G401 (cell line): ENCODE results near the gene DLEC1. TPM values are rescaled to one million over a fixed set of nuclear protein-coding genes. Genes with fewer than 3 reads are reported as not detected.

Experiments
- DNase-seq: peaks from one replicate; pipeline ENCODE4 v3.0.0-alpha.2; 2015; ENCODE audit warnings: low spot score
- in situ Hi-C: cut with HindIII; loops from 2 replicates; pipeline ENCODE4 v1.10.0; 2016; ENCODE audit warnings: low sequenced_read_pairs, mixed read lengths
- total RNA-seq: library from RNA; depleted of rRNA; stranded (reverse); fragments of >200 nt; shearing (Covaris generic); gene quantifications from 2 replicates; pipeline ENCODE4 v1.2.3, GENCODE V29; 2014

Gene DLEC1
- total RNA-seq, 1 experiment from 2014 or later, result not detected

- no peak for DNase-seq
- in situ Hi-C loops, result no loop called here
Observed at GRCh38 chr3:38001456-38002081, 37.4 kb upstream of the DLEC1 start.

DNA sequence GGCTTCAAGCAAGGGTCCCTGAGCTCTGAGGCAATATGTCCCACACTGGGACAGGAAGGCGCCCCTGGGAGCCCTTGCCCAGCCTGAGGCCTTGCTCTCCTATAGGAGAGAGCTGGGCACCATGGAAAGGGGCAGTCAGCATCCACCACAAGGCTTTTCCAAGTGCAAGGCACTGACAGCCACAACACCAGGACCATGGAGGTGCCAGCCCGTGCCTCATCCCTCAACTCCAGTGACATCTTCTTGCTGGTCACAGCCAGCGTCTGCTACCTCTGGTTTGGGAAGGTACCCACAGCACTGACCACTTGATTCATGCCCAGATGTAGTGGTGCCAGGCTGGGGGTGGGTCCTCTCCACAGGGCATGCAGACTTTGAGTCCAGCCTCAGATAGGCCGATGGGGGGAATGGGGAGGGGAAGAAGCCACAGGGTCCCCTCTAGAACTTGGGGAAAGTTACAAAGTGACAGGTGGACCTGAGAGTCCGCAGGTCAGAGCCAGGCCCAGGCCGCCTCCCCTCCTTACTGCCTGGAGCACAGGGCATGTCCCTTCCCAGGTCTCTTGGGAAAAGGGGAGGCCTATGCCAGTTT is 36.6 kb upstream of the DLEC1 start:
- in situ Hi-C loops, result no loop called here
- DNase-seq, result no peak

GRCh38 chr3:38002940-38003339 is 36.1 kb upstream of the DLEC1 start:
- in situ Hi-C loops, result no loop called here
- DNase-seq, result no peak

DNA sequence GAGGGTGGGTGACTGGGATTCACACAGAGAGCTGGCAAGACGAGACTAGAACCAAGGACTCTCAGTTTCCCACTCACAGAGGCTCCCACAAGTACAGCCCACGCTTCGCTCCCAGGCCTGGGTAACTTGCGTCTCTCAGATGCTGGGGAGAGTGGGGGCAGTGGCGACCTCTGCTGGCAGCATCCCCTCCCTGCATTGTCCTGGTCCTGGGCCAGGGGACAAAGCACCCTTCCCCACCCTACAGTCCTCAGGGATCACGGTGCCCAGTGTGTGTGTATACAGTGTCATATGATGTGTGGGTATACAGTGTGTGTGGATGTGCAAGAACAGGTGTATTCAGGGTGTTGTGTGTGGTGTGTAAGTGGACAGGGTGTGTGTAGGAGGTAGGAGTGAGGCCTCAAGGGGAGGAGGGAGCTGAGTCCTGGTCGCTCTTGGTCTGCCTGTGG is 35.6 kb upstream of the DLEC1 start:
- in situ Hi-C loops, result no loop called here
- peak; percentile 39 for DNase-seq

GRCh38 chr3:38003817-38004414 is 35.1 kb upstream of the DLEC1 start:
- no peak for DNase-seq
- in situ Hi-C loops, result no loop called here

- in situ Hi-C loops, result no loop called here
- peak; percentile 79 for DNase-seq
Observed at GRCh38 chr3:38004415-38005075, 34.5 kb upstream of the DLEC1 start.

GRCh38 chr3:38005076-38006020 is 33.7 kb upstream of the DLEC1 start:
- in situ Hi-C loops, result no loop called here
- DNase-seq, result peak; percentile 58

DNA sequence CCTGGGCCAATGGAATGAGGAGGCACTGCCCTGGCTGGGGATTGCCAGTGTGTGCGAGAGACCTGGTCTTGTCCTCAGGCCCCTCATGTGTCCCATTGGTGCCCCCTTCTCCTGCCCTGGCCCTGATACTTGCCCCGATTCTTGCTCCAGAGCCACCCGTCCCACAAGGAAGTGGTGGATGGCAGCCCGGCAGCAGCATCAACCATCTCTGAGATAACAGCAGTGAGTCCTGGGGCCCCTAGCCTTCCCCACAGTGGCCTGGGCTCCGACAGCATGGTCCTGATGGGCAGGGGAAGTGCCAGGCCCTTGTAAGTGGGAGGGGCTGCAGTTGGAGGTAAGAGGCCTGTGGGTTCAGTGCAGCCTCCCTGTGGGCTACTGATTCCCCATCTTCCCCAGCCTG is 33.0 kb upstream of the DLEC1 start:
- in situ Hi-C loops, result no loop called here
- no peak for DNase-seq

DNA sequence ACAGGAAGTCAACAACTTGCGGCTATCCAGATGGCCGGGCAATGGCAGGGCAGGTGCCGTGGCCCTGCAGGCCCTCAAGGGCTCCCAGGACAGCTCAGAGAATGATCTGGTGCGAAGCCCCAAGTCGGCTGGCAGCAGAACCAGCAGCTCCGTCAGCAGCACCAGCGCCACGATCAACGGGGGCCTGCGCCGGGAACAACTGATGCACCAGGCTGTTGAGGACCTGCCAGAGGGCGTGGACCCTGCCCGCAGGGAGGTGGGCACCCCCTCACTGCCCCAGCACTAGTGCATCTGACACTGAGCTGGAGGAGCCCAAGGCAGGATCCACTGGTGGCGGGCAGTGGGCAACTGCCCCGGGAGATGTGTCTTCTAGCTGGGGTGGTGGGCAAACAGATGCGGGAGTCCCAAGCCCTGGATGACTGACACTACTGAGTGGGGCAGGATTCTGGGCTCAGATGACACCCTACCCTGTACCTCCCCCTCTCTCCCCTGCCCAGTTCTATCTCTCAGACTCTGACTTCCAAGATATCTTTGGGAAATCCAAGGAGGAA is 32.5 kb upstream of the DLEC1 start:
- in situ Hi-C loops, result no loop called here
- no peak for DNase-seq

GRCh38 chr3:38007754-38008090 is 31.3 kb upstream of the DLEC1 start:
- no peak for DNase-seq
- in situ Hi-C loops, result no loop called here

DNA sequence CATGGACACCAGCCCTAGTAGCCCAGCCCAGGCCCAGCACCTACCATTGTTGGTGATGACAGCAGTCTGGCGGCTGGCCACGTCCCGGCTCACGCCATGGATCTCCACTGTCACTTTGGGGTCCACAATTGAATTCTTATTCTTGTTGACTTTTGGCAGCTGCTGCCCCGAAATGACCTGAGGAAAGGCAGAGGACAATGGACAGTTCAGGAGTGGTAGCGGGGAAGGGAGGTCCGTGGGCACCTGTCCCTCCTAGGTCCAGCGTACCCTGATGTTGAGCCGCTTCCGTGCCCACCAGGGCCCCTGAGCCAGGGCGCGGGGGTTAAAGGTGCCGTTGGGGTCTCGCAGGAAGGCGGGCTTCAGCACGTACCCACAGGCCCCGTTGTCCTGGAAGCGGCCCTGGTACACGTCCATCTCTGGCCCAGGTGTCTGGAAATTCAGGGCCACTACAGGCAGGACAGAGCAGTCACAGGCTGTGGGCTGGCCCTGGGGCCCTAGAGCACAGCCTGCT is 30.8 kb upstream of the DLEC1 start:
- in situ Hi-C loops, result no loop called here
- DNase-seq, result no peak

GRCh38 chr3:38008971-38009580 is 29.9 kb upstream of the DLEC1 start:
- DNase-seq, result no peak
- in situ Hi-C loops, result no loop called here

DNA sequence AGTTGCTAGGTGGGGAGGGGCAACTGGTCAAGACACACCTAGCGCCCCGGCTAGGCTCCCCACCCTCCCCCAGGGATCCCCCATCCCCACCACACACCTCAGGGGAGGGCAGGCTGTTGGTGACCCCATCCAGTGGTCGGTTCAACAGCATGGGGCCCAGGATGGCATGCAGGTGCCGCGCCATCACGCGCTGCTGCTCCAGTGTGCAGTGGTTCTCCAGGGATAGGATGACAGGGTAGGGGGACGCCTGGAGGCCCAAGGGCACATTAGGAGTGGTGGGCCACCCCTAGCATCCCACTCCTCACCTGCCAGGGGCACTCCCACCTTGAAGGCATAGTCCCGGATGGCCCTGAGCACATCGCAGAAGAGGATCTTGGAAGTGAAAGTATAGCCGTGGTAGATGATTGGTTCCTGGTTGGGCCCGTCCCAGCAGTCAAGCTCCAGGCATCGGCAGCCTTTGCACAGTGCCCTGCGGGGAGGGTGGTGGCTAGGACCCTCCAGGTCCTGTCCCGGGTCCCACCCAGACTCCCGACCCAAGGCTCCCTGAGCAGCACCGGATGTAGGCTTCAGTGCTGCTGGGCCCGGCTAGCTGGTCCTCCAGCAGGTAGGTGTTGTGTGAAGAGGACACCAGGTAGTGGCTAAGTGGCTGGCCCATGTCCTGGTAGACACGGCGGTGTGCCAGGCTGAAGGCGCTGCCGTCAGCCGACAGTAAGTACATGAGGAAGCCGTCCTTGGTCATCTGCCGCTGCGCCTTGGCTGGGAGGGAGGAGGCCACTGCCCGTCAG is 29.0 kb upstream of the DLEC1 start:
- no peak for DNase-seq
- in situ Hi-C loops, result no loop called here

DNA sequence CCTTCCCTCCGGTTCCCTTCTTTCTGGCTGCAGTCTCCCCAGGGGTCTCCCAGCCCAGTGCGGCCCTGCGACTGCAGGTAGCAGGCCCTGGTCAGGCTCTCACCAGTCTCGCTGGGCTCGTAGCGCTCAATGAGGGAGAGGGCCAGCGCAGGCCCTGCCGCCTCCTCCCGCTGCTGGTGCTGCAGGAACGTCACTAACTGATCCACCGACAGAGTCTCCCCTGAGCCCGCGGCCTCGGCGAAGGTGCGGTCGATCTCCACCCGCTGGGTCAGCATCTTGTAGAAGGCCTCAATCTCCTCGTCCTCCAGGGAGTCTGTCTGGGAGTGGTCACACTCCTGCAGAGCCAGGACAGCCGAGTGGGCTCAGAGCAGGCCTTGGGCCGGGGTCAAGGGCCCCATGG is 27.9 kb upstream of the DLEC1 start:
- no peak for DNase-seq
- in situ Hi-C loops, result no loop called here

GRCh38 chr3:38015485-38015884 is 23.5 kb upstream of the DLEC1 start:
- in situ Hi-C loops, result no loop called here

GRCh38 chr3:38015984-38016383 is 23.0 kb upstream of the DLEC1 start:
- DNase-seq, result no peak
- in situ Hi-C loops, result no loop called here

More at GRCh38 chr3:38015485-38015884, 23.5 kb upstream of the DLEC1 start:
- DNase-seq, result no peak

GRCh38 chr3:38016410-38016809 is 22.6 kb upstream of the DLEC1 start:
- in situ Hi-C loops, result no loop called here
- no peak for DNase-seq
